ENCODE results near the gene NHERF1.

GRCh38 chr17:74786431-74787055, 38.1 kb downstream of the NHERF1 start:
- TF ChIP-seq CTCF (conservative IDR thresholded peaks at IDR 0.05; ENCODE audit: low read length) (no peak), EZH2phosphoT487 (IDR thresholded peaks at IDR 0.05; ENCODE audit: borderline replicate concordance, low read depth, low read length) (no peak)

All from OCI-LY7 (cell line).